GM12878 (cell line): ENCODE measurements around the gene OR5K3. TPM values are rescaled to one million over a fixed set of nuclear protein-coding genes. Genes with fewer than 3 reads are reported as not detected.

Experiments
- ATAC-seq: fragments of 200-7000 bp; cut with Tn5 transposase; 3 replicates; pipeline ENCODE4 v1.9.1; 2020; ENCODE audit warnings: mild to moderate bottlenecking, moderate library complexity
- BruUV-seq: library from RNA; stranded (reverse); fragments of 400-500 nt; replicated peaks from 2 replicates; lab custom pipeline; 2021; lab: Mats Ljungman, UMichigan
- CTCF ChIA-PET: fragments of 300-600 bp; sonication (Branson Sonifier 250); formaldehyde crosslinking; extraction: SDS; loops from one replicate; lab custom pipeline; 2021; ENCODE audit warnings: inconsistent platforms; lab: Yijun Ruan, JAX
- POLR2A ChIA-PET: fragments of 350-600 bp; formaldehyde crosslinking; extraction: SDS; loops from one replicate; lab custom pipeline; 2021; ENCODE audit warnings: inconsistent platforms; lab: Charles Lee
- RAD21 ChIA-PET: fragments of 300-600 bp; sonication (Branson Sonifier 250); formaldehyde crosslinking; loops from one replicate; lab custom pipeline; 2023; ENCODE audit warnings: antibody characterized with exemption; ENCODE audit not compliant: unreplicated experiment; lab: Charles Lee
- SMC1A ChIA-PET: fragments of 300-600 bp; sonication (Branson Sonifier 250); formaldehyde crosslinking; loops from one replicate; lab custom pipeline; 2023; ENCODE audit not compliant: unreplicated experiment, uncharacterized antibody; lab: Charles Lee
- DNase-seq: peaks from one replicate; pipeline ENCODE4 v3.0.0-alpha.2; 2011; ENCODE audit warnings: low read depth, low spot score
- FAIRE-seq: peaks from 3 replicates; lab custom pipeline; 2011; peaks lifted over from hg19 to GRCh38; lab: Jason Lieb, UNC
- H2AFZ ChIP-seq: 2 replicates; pipeline ENCODE4 v1.6.0; 2011; ENCODE audit warnings: low read depth, low read length, control low read depth; ENCODE audit not compliant: control insufficient read depth
- H3K27ac ChIP-seq: 2 replicates; pipeline ENCODE4 v1.5.1; 2011; ENCODE audit warnings: control low read depth; ENCODE audit not compliant: control insufficient read depth, insufficient read depth
- H3K27me3 ChIP-seq, 2 experiments: replicated peaks in 1 of 2; 2 replicates each; pipeline versions ENCODE4 v1.6.0 to v1.6.1; 2011; ENCODE audit warnings: low read length in 1 of 2; ENCODE audit not compliant: control insufficient read depth in 2 of 2, insufficient read depth in 2 of 2
- H3K36me3 ChIP-seq, 2 experiments: 2 replicates each; pipeline ENCODE4 v1.5.1; 2011; ENCODE audit warnings: low read length in 1 of 2; ENCODE audit not compliant: control insufficient read depth in 2 of 2, insufficient read depth in 2 of 2
- H3K4me1 ChIP-seq: 2 replicates; pipeline ENCODE4 v1.6.1; 2011; ENCODE audit warnings: mild to moderate bottlenecking, low read length, moderate library complexity, mixed read lengths; ENCODE audit not compliant: control insufficient read depth, insufficient read depth
- H3K4me2 ChIP-seq: 2 replicates; pipeline ENCODE4 v1.6.0; 2011; ENCODE audit warnings: control low read depth; ENCODE audit not compliant: control insufficient read depth, insufficient read depth
- H3K4me3 ChIP-seq: fragments of 200-600 bp; sonication (generic); 2 replicates; pipeline ENCODE4 v1.5.1; 2016
- H3K79me2 ChIP-seq: 2 replicates; pipeline ENCODE4 v1.6.0; 2011; ENCODE audit warnings: low read length; ENCODE audit not compliant: control insufficient read depth, insufficient read depth
- H3K9ac ChIP-seq: 2 replicates; pipeline ENCODE4 v1.8.0; 2011; ENCODE audit warnings: low read length, control low read depth, mixed read lengths; ENCODE audit not compliant: control insufficient read depth, insufficient read depth
- H3K9me3 ChIP-seq: replicated peaks from 3 replicates; pipeline ENCODE4 v1.5.1; 2011; ENCODE audit warnings: mild to moderate bottlenecking, low read length; ENCODE audit not compliant: control insufficient read depth, insufficient read depth
- H4K20me1 ChIP-seq: 2 replicates; pipeline ENCODE4 v1.6.0; 2011; ENCODE audit not compliant: control insufficient read depth, insufficient read depth
- ASH2L ChIP-seq: fragments of 300-600, 200-600 bp; sonication (generic); IDR thresholded peaks from 2 replicates; pipeline ENCODE4 v1.6.1; 2017; ENCODE audit warnings: low read depth, mild to moderate bottlenecking, borderline replicate concordance
- CREM ChIP-seq: IDR thresholded peaks from 2 replicates; pipeline ENCODE4 v1.6.1; 2014; ENCODE audit warnings: antibody characterized with exemption, low read depth
- ESRRA ChIP-seq: IDR thresholded peaks from 2 replicates; pipeline ENCODE4 v1.6.1; 2012; ENCODE audit warnings: mild to moderate bottlenecking, low read length, improper control_type of control experiment
- FOXM1 ChIP-seq: IDR thresholded peaks from 2 replicates; pipeline ENCODE4 v1.6.1; 2012; ENCODE audit warnings: low read depth, mild to moderate bottlenecking, inconsistent platforms, low read length, moderate library complexity
- MTA2 ChIP-seq: fragments of 450-650 bp; IDR thresholded peaks from 2 replicates; pipeline ENCODE4 v1.6.1; 2016; ENCODE audit warnings: low read depth, mild to moderate bottlenecking, moderate library complexity
- MTA3 ChIP-seq: IDR thresholded peaks from 2 replicates; pipeline ENCODE4 v1.6.1; 2012; ENCODE audit warnings: low read length, inconsistent platforms, borderline replicate concordance
- NFYB ChIP-seq: IDR thresholded peaks from 2 replicates; pipeline ENCODE4 v1.6.1; 2011; ENCODE audit warnings: low read depth, mild to moderate bottlenecking, low read length, improper control_type of control experiment, moderate library complexity; ENCODE audit not compliant: insufficient read depth
- SIN3A ChIP-seq: IDR thresholded peaks from 2 replicates; pipeline ENCODE4 v1.6.1; 2012; ENCODE audit warnings: low read depth, low read length, improper control_type of control experiment
- SIX5 ChIP-seq: IDR thresholded peaks from 2 replicates; pipeline ENCODE4 v1.6.1; 2011; ENCODE audit warnings: mild to moderate bottlenecking, low read depth, low read length, moderate library complexity; ENCODE audit not compliant: severe bottlenecking
- SP1 ChIP-seq: IDR thresholded peaks from one replicate; pipeline ENCODE4 v1.6.1; 2011; ENCODE audit warnings: low read depth, low read length
- in situ Hi-C: fragments of 300-500 bp; cut with MboI; formaldehyde crosslinking; loops from 9 replicates; pipeline ENCODE4 v1.14.3; 2018; ENCODE audit warnings: mixed read lengths
- intact Hi-C: fragments of 100-400 bp; cut with micrococcal nuclease; formaldehyde crosslinking; loops from one replicate; pipeline ENCODE4 v1.14.2; 2022; ENCODE audit not compliant: unreplicated experiment
- polyA plus RNA-seq, 11 experiments: library from polyadenylated mRNA; depleted of rRNA in 4 of 11; unstranded in 6 of 11; stranded (reverse) in 5 of 11; fragments of >200 nt; fragmentation: Nextera tagmentation in 4 of 11; fragmentation: Illumina TruSeq in 1 of 11; extraction: Ambion mirVana in 4 of 11; extraction: Trizol in 1 of 11; gene quantifications; 1 replicate in 1 of 11; 2 replicates in 10 of 11; pipeline versions ENCODE4 v1.2.1 to v1.2.3, GENCODE V29; 2011 to 2016; ENCODE audit warnings: inconsistent platforms in 2 of 11, missing spikeins in 2 of 11, low read depth in 1 of 11
- total RNA-seq, 4 experiments: library from RNA; depleted of rRNA in 3 of 4; stranded (reverse); fragments of >200 nt in 3 of 4; fragmentation: Illumina TruSeq in 1 of 4; extraction: Trizol in 1 of 4; gene quantifications; 2 replicates each; pipeline versions ENCODE4 v1.2.1 to v1.2.3, GENCODE V29; 2013 to 2021
- TF ChIP-seq, protein P1 (sequence below): fragments of 450-650 bp; conservative IDR thresholded peaks from 2 replicates; pipeline ENCODE4 v1.6.1; 2017; ENCODE audit warnings: mild to moderate bottlenecking, moderate library complexity

Gene OR5K3
- total and polyA plus RNA-seq, 10 of the 15 experiments (the other 5 are each of a cell fraction or from before 2014, with no cell fraction given) = 1.6 TPM; not detected in 9

DNA sequence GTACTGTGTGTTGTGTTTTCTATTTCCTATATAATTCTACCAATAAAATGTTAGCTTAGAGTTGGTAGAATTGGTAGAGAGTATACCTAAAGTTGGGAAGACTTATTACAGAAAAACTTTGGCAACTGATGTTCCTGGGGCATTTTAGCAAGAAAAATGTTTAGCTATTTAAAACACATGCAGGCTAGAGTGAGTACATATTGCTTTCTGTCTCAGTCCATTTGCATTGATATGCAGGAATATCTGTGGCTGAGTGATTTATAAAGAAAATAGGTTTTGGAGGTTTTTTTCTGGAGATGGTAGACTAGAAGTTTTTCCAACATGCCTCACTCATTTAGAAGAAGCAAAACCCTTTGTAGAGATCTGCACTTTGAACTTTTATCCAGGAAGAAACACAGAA lies 42.1 kb downstream of the OR5K3 start:
- no peak for DNase-seq
- CTCF ChIA-PET = interaction anchor here (0.5 to 1.1 kb wide), 3 partner anchors 22 to 236 kb away, joined by 3 to 4 read pairs (median 3); no protein-coding TSS in a partner anchor

More for the DNA sequence above, 42.1 kb downstream of the OR5K3 start:
- Histone ChIP-seq H4K20me1 (no peaks in the 10 kb centered on the region), H3K36me3 (no peaks in the 10 kb centered on the region), H3K4me3 (no peak overlapping the region), H3K4me2 (no peak overlapping the region), H2AFZ (no peak overlapping the region), H3K79me2 (no peaks in the 10 kb centered on the region), H3K9me3 (peaks cover 5% of the 10 kb centered on the region; the same call in 2 of the 3 replicates), H3K9ac (no peak overlapping the region), H3K27ac (no peak overlapping the region), H3K4me1 (no peaks in the 10 kb centered on the region), H3K27me3 (no peaks in the 10 kb centered on the region)
- TF ChIP-seq SP1 (no peak), ASH2L (no peak), MTA3 (no peak), CREM (no peak), SIN3A (no peak), SIX5 (no peak), FOXM1 (no peak), ESRRA (no peak), NFYB (no peak), MTA2 (no peak)
- TF ChIP-seq, protein P1, sequence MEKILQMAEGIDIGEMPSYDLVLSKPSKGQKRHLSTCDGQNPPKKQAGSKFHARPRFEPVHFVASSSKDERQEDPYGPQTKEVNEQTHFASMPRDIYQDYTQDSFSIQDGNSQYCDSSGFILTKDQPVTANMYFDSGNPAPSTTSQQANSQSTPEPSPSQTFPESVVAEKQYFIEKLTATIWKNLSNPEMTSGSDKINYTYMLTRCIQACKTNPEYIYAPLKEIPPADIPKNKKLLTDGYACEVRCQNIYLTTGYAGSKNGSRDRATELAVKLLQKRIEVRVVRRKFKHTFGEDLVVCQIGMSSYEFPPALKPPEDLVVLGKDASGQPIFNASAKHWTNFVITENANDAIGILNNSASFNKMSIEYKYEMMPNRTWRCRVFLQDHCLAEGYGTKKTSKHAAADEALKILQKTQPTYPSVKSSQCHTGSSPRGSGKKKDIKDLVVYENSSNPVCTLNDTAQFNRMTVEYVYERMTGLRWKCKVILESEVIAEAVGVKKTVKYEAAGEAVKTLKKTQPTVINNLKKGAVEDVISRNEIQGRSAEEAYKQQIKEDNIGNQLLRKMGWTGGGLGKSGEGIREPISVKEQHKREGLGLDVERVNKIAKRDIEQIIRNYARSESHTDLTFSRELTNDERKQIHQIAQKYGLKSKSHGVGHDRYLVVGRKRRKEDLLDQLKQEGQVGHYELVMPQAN = no peak
- ChIA-PET POLR2A (interaction anchor here (0.9 kb wide), 1 partner anchor 31 kb away, joined by 3 read pairs; no protein-coding TSS in a partner anchor), RAD21 (no interaction called here), SMC1A (interaction anchor here (1.1 to 1.7 kb wide), 3 partner anchors 9 to 56 kb away, joined by 3 to 4 read pairs (median 3); no protein-coding TSS in a partner anchor)
- no peak for FAIRE-seq
- no TSS peak for BruUV-seq
- in situ Hi-C loops (no loop called here), intact Hi-C loops (no loop called here)
- no peak for ATAC-seq
